GM12878 (cell line): ENCODE measurements around the gene DTL. TPM values are rescaled to one million over a fixed set of nuclear protein-coding genes. Genes with fewer than 3 reads are reported as not detected.

Experiments
- ATAC-seq: fragments of 200-7000 bp; cut with Tn5 transposase; 3 replicates; pipeline ENCODE4 v1.9.1; 2020; ENCODE audit warnings: mild to moderate bottlenecking, moderate library complexity
- BruUV-seq: library from RNA; stranded (reverse); fragments of 400-500 nt; replicated peaks from 2 replicates; lab custom pipeline; 2021; lab: Mats Ljungman, UMichigan
- CTCF ChIA-PET: fragments of 300-600 bp; sonication (Branson Sonifier 250); formaldehyde crosslinking; extraction: SDS; loops from one replicate; lab custom pipeline; 2021; ENCODE audit warnings: inconsistent platforms; lab: Yijun Ruan, JAX
- POLR2A ChIA-PET: fragments of 350-600 bp; formaldehyde crosslinking; extraction: SDS; loops from one replicate; lab custom pipeline; 2021; ENCODE audit warnings: inconsistent platforms; lab: Charles Lee
- RAD21 ChIA-PET: fragments of 300-600 bp; sonication (Branson Sonifier 250); formaldehyde crosslinking; loops from one replicate; lab custom pipeline; 2023; ENCODE audit warnings: antibody characterized with exemption; ENCODE audit not compliant: unreplicated experiment; lab: Charles Lee
- SMC1A ChIA-PET: fragments of 300-600 bp; sonication (Branson Sonifier 250); formaldehyde crosslinking; loops from one replicate; lab custom pipeline; 2023; ENCODE audit not compliant: unreplicated experiment, uncharacterized antibody; lab: Charles Lee
- DNase-seq: peaks from one replicate; pipeline ENCODE4 v3.0.0-alpha.2; 2011; ENCODE audit warnings: low read depth, low spot score
- FAIRE-seq: peaks from 3 replicates; lab custom pipeline; 2011; peaks lifted over from hg19 to GRCh38; lab: Jason Lieb, UNC
- H2AFZ ChIP-seq: 2 replicates; pipeline ENCODE4 v1.6.0; 2011; ENCODE audit warnings: low read depth, low read length, control low read depth; ENCODE audit not compliant: control insufficient read depth
- H3K27ac ChIP-seq: 2 replicates; pipeline ENCODE4 v1.5.1; 2011; ENCODE audit warnings: control low read depth; ENCODE audit not compliant: control insufficient read depth, insufficient read depth
- H3K27me3 ChIP-seq, 2 experiments: replicated peaks in 1 of 2; 2 replicates each; pipeline versions ENCODE4 v1.6.0 to v1.6.1; 2011; ENCODE audit warnings: low read length in 1 of 2; ENCODE audit not compliant: control insufficient read depth in 2 of 2, insufficient read depth in 2 of 2
- H3K36me3 ChIP-seq, 2 experiments: 2 replicates each; pipeline ENCODE4 v1.5.1; 2011; ENCODE audit warnings: low read length in 1 of 2; ENCODE audit not compliant: control insufficient read depth in 2 of 2, insufficient read depth in 2 of 2
- H3K4me1 ChIP-seq: 2 replicates; pipeline ENCODE4 v1.6.1; 2011; ENCODE audit warnings: mild to moderate bottlenecking, low read length, moderate library complexity, mixed read lengths; ENCODE audit not compliant: control insufficient read depth, insufficient read depth
- H3K4me2 ChIP-seq: 2 replicates; pipeline ENCODE4 v1.6.0; 2011; ENCODE audit warnings: control low read depth; ENCODE audit not compliant: control insufficient read depth, insufficient read depth
- H3K4me3 ChIP-seq: fragments of 200-600 bp; sonication (generic); 2 replicates; pipeline ENCODE4 v1.5.1; 2016
- H3K79me2 ChIP-seq: 2 replicates; pipeline ENCODE4 v1.6.0; 2011; ENCODE audit warnings: low read length; ENCODE audit not compliant: control insufficient read depth, insufficient read depth
- H3K9ac ChIP-seq: 2 replicates; pipeline ENCODE4 v1.8.0; 2011; ENCODE audit warnings: low read length, control low read depth, mixed read lengths; ENCODE audit not compliant: control insufficient read depth, insufficient read depth
- H3K9me3 ChIP-seq: replicated peaks from 3 replicates; pipeline ENCODE4 v1.5.1; 2011; ENCODE audit warnings: mild to moderate bottlenecking, low read length; ENCODE audit not compliant: control insufficient read depth, insufficient read depth
- H4K20me1 ChIP-seq: 2 replicates; pipeline ENCODE4 v1.6.0; 2011; ENCODE audit not compliant: control insufficient read depth, insufficient read depth
- CHD4 ChIP-seq: fragments of 200-600 bp; sonication (generic); IDR thresholded peaks from 2 replicates; pipeline ENCODE4 v1.6.1; 2016; ENCODE audit warnings: mild to moderate bottlenecking
- IRF5 ChIP-seq: fragments of 450-650 bp; IDR thresholded peaks from 2 replicates; pipeline ENCODE4 v1.6.1; 2017; ENCODE audit warnings: borderline replicate concordance
- MTA3 ChIP-seq: IDR thresholded peaks from 2 replicates; pipeline ENCODE4 v1.6.1; 2012; ENCODE audit warnings: low read length, inconsistent platforms, borderline replicate concordance
- POLR2AphosphoS2 ChIP-seq: IDR thresholded peaks from 2 replicates; pipeline ENCODE4 v1.6.1; 2011; ENCODE audit warnings: low read depth, mild to moderate bottlenecking, low read length, improper control_type of control experiment, moderate library complexity
- RUNX3 ChIP-seq: IDR thresholded peaks from 2 replicates; pipeline ENCODE4 v1.6.1; 2012; ENCODE audit warnings: low read length, inconsistent platforms
- SIN3A ChIP-seq: IDR thresholded peaks from 2 replicates; pipeline ENCODE4 v1.6.1; 2012; ENCODE audit warnings: low read depth, low read length, improper control_type of control experiment
- SRF ChIP-seq, 2 experiments: IDR thresholded peaks; 2 replicates each; pipeline ENCODE4 v1.6.1; 2011; ENCODE audit warnings: low read depth in 2 of 2, low read length in 2 of 2, mild to moderate bottlenecking in 1 of 2, moderate library complexity in 1 of 2
- TARDBP ChIP-seq: IDR thresholded peaks from 2 replicates; pipeline ENCODE4 v1.6.1; 2016; ENCODE audit warnings: borderline replicate concordance
- ZBTB40 ChIP-seq: fragments of 450-650 bp; IDR thresholded peaks from 2 replicates; pipeline ENCODE4 v1.6.1; 2016; ENCODE audit warnings: mild to moderate bottlenecking, moderate library complexity, borderline replicate concordance
- WGBS: methylation state at CpG from one replicate; pipeline ENCODE4 v1.1.6; 2016; ENCODE audit warnings: low lambda C conversion rate; ENCODE audit not compliant: insufficient replicate concordance, insufficient coverage; ENCODE audit errors: missing lambda C conversion rate; 5-methylcytosine and 5-hydroxymethylcytosine counted together
- in situ Hi-C: fragments of 300-500 bp; cut with MboI; formaldehyde crosslinking; loops from 9 replicates; pipeline ENCODE4 v1.14.3; 2018; ENCODE audit warnings: mixed read lengths
- intact Hi-C: fragments of 100-400 bp; cut with micrococcal nuclease; formaldehyde crosslinking; loops from one replicate; pipeline ENCODE4 v1.14.2; 2022; ENCODE audit not compliant: unreplicated experiment
- polyA plus RNA-seq, 11 experiments: library from polyadenylated mRNA; depleted of rRNA in 4 of 11; unstranded in 6 of 11; stranded (reverse) in 5 of 11; fragments of >200 nt; fragmentation: Nextera tagmentation in 4 of 11; fragmentation: Illumina TruSeq in 1 of 11; extraction: Ambion mirVana in 4 of 11; extraction: Trizol in 1 of 11; gene quantifications; 1 replicate in 1 of 11; 2 replicates in 10 of 11; pipeline versions ENCODE4 v1.2.1 to v1.2.3, GENCODE V29; 2011 to 2016; ENCODE audit warnings: inconsistent platforms in 2 of 11, missing spikeins in 2 of 11, low read depth in 1 of 11
- total RNA-seq, 4 experiments: library from RNA; depleted of rRNA in 3 of 4; stranded (reverse); fragments of >200 nt in 3 of 4; fragmentation: Illumina TruSeq in 1 of 4; extraction: Trizol in 1 of 4; gene quantifications; 2 replicates each; pipeline versions ENCODE4 v1.2.1 to v1.2.3, GENCODE V29; 2013 to 2021

DTL gene
- total and polyA plus RNA-seq, 10 of the 15 experiments (the other 5 are each of a cell fraction or from before 2014, with no cell fraction given): 24.1 to 73.4 (median 52.2) TPM

- Histone ChIP-seq H3K36me3 (peaks cover 0 to 16% of the 10 kb centered on the region in 2 experiments), H3K4me2 (no peak overlapping the region), H3K79me2 (no peaks in the 10 kb centered on the region), H2AFZ (no peak overlapping the region), H3K4me1 (no peaks in the 10 kb centered on the region), H3K9me3 (no peaks in the 10 kb centered on the region), H3K4me3 (no peak overlapping the region), H3K27me3 (no peaks in the 10 kb centered on the region), H4K20me1 (no peaks in the 10 kb centered on the region), H3K27ac (no peak overlapping the region), H3K9ac (no peak overlapping the region)
- no TSS peak for BruUV-seq
- no peak for TF ChIP-seq TARDBP
- TF ChIP-seq RUNX3: no peak
- no peak for TF ChIP-seq CHD4
- TF ChIP-seq IRF5: no peak
- TF ChIP-seq MTA3: no peak
- TF ChIP-seq POLR2AphosphoS2: no peak
- TF ChIP-seq ZBTB40: no peak
- TF ChIP-seq SIN3A: no peak
- TF ChIP-seq SRF (IDR thresholded peaks at IDR 0.05; ENCODE audit: low read depth in 2 of 2, low read length in 2 of 2): no peak
- ChIA-PET CTCF (interaction anchor here (1.0 to 2.7 kb wide), 5 partner anchors 14 to 380 kb away, joined by 3 to 13 read pairs (median 4); no protein-coding TSS in a partner anchor), RAD21 (interaction anchor here (1.0 kb wide), 2 partner anchors 209 to 379 kb away, joined by 3 read pairs; no protein-coding TSS in a partner anchor), SMC1A (interaction anchor here (0.9 to 1.4 kb wide), 6 partner anchors 15 to 296 kb away, joined by 3 to 4 read pairs (median 3); no protein-coding TSS in a partner anchor), POLR2A (interaction anchor here (0.5 kb wide), 1 partner anchor 17 kb away, joined by 5 read pairs; no protein-coding TSS in a partner anchor)
- no peak for FAIRE-seq
- in situ Hi-C loops (no loop called here), intact Hi-C loops (no loop called here)
- no peak for DNase-seq
- ATAC-seq: no peak
- WGBS: 98% methylated on average over 2 of the region's 2 CpGs
Observed at GRCh38 chr1:212077028-212077427, 41.5 kb downstream of the DTL start.
